CD4-positive, CD25-positive, alpha-beta regulatory T cell (primary cell): Measurements from ENCODE around the gene CYTIP. TPM values are rescaled to one million over a fixed set of nuclear protein-coding genes. Genes with fewer than 3 reads are reported as not detected.
A peak's percentile ranks its signal among the peaks of the same experiment; 100 is the strongest.

Experiments used
- ATAC-seq, 2 donors: fragments of 150-1000 bp; cut with Tn5 transposase; one replicate each; pipeline ENCODE4 v1.10.0; 2021; ENCODE audit warnings: low read depth in 2 of 2, moderate number of reproducible peaks in 2 of 2, moderate library complexity in 1 of 2
- DNase-seq, 3 donors: peaks; one replicate each; pipeline versions ENCODE4 v3.0.0 to v3.0.0-alpha.2; 2012 to 2022; ENCODE audit warnings: mixed read lengths in 1 of 3
- H3K27ac ChIP-seq: one replicate; pipeline ENCODE4 v1.7.0; 2013; ENCODE audit warnings: mild to moderate bottlenecking, low read length; ENCODE audit not compliant: insufficient read depth, poor library complexity, severe bottlenecking
- H3K27me3 ChIP-seq: one replicate; pipeline ENCODE4 v1.7.0; 2013; ENCODE audit warnings: low read length; ENCODE audit not compliant: control insufficient read depth, insufficient read depth
- H3K36me3 ChIP-seq: one replicate; pipeline ENCODE4 v1.7.0; 2013; ENCODE audit warnings: mild to moderate bottlenecking, low read length, moderate library complexity; ENCODE audit not compliant: control insufficient read depth, insufficient read depth
- H3K4me1 ChIP-seq: 2 replicates; pipeline ENCODE4 v1.7.0; 2013; ENCODE audit warnings: mild to moderate bottlenecking, low read length; ENCODE audit not compliant: insufficient read depth, control insufficient read depth, poor library complexity, severe bottlenecking
- H3K4me3 ChIP-seq: one replicate; pipeline ENCODE4 v1.7.0; 2013; ENCODE audit warnings: low read depth, mild to moderate bottlenecking, low read length, moderate library complexity
- H3K9me3 ChIP-seq, 2 experiments: 1 replicate in 1 of 2; 2 replicates in 1 of 2; pipeline ENCODE4 v1.7.0; 2013; ENCODE audit warnings: low read length in 2 of 2, mild to moderate bottlenecking in 1 of 2, moderate library complexity in 1 of 2; ENCODE audit not compliant: control insufficient read depth in 2 of 2
- H3K27ac Mint-ChIP-seq, 3 donors: one replicate each; pipeline ENCODE4 v1.8.0; 2020 to 2022; ENCODE audit warnings: mild to moderate bottlenecking in 3 of 3, mixed read lengths in 3 of 3, moderate library complexity in 2 of 3
- H3K27me3 Mint-ChIP-seq: one replicate; pipeline ENCODE4 v1.8.0; 2022; ENCODE audit warnings: mild to moderate bottlenecking, mixed read lengths
- H3K36me3 Mint-ChIP-seq: one replicate; pipeline ENCODE4 v1.8.0; 2020; ENCODE audit warnings: mixed read lengths
- H3K4me1 Mint-ChIP-seq, 4 donors: one replicate each; pipeline ENCODE4 v1.8.0; 2020 to 2022; ENCODE audit warnings: mixed read lengths in 4 of 4, mild to moderate bottlenecking in 1 of 4
- H3K4me3 Mint-ChIP-seq, 4 donors: one replicate each; pipeline ENCODE4 v1.8.0; 2020 to 2022; ENCODE audit warnings: mild to moderate bottlenecking in 4 of 4, mixed read lengths in 4 of 4, moderate library complexity in 3 of 4
- H3K9me3 Mint-ChIP-seq, 7 donors: one replicate each; pipeline ENCODE4 v1.8.0; 2020 to 2022; ENCODE audit warnings: mixed read lengths in 7 of 7, mild to moderate bottlenecking in 3 of 7, moderate library complexity in 2 of 7
- polyA plus RNA-seq, 4 donors: library from polyadenylated mRNA; unstranded; fragments of 300-500 nt; fragmentation: Illumina TruSeq; gene quantifications; one replicate each; pipeline ENCODE4 v1.2.3, GENCODE V29; 2021
- total RNA-seq: library from RNA; stranded (reverse); gene quantifications from one replicate; pipeline ENCODE4 v1.2.3, GENCODE V29; 2022

Gene CYTIP
- total and polyA plus RNA-seq, 5 donors from 2014 or later: 123 to 454 (median 173) TPM

- ATAC-seq: peak; percentile 66 to 68
- H3K4me1 ChIP-seq: peaks cover 28% of the 10 kb centered on the region
- Mint-ChIP-seq H3K4me3 (peak overlapping the region; percentile 95 to 96 (median 96)), H3K9me3 (peaks cover 0 to 7% (median 0%) of the 10 kb centered on the region in 7 donors), H3K4me1 (peaks cover 4 to 27% (median 14%) of the 10 kb centered on the region in 4 donors), H3K27me3 (peaks cover 5% of the 10 kb centered on the region), H3K27ac (peak overlapping the region; percentile 95 to 99 (median 98)), H3K36me3 (peaks cover 59% of the 10 kb centered on the region)
- H3K9me3 ChIP-seq: no peaks in the 10 kb centered on the region
- H3K36me3 ChIP-seq: peaks cover 24% of the 10 kb centered on the region
- peak; percentile 53 to 92 (median 84) for DNase-seq
- peak overlapping the region; percentile 100 for H3K4me3 ChIP-seq
- H3K27ac ChIP-seq: peak overlapping the region; percentile 93
- no peaks in the 10 kb centered on the region for H3K27me3 ChIP-seq
These were observed 2.8 kb downstream of the CYTIP start for GRCh38 chr2:157441072-157441454.

GRCh38 chr2:157440404-157441071 is 3.4 kb downstream of the CYTIP start:
- H3K9me3 Mint-ChIP-seq: peaks cover 0 to 7% (median 0%) of the 10 kb centered on the region in 7 donors
- H3K27ac Mint-ChIP-seq: peak overlapping the region; percentile 95 to 99 (median 98)
- H3K4me1 Mint-ChIP-seq: peaks cover 5 to 24% (median 15%) of the 10 kb centered on the region in 4 donors
- Histone ChIP-seq H3K9me3 (no peaks in the 10 kb centered on the region), H3K4me3 (peak overlapping the region; percentile 100), H3K27ac (peak overlapping the region; percentile 93), H3K27me3 (no peaks in the 10 kb centered on the region), H3K36me3 (peaks cover 28% of the 10 kb centered on the region), H3K4me1 (peaks cover 28% of the 10 kb centered on the region)
- DNase-seq (no peak), ATAC-seq (peak in 1 of 2 donors; percentile 11)
- H3K4me3 Mint-ChIP-seq: peak overlapping the region; percentile 95 to 96 (median 96)
- H3K36me3 Mint-ChIP-seq: peaks cover 61% of the 10 kb centered on the region
- H3K27me3 Mint-ChIP-seq: peaks cover 5% of the 10 kb centered on the region

GRCh38 chr2:157439824-157440186 is 4.1 kb downstream of the CYTIP start:
- H3K4me1 Mint-ChIP-seq: peaks cover 12 to 26% (median 16%) of the 10 kb centered on the region in 4 donors
- peaks cover 28% of the 10 kb centered on the region for H3K4me1 ChIP-seq
- H3K27ac ChIP-seq: peak overlapping the region; percentile 93
- peak overlapping the region; percentile 100 for H3K4me3 ChIP-seq
- no peak for ATAC-seq
- H3K9me3 ChIP-seq: no peaks in the 10 kb centered on the region
- peak overlapping the region; percentile 95 to 96 (median 96) for H3K4me3 Mint-ChIP-seq
- H3K36me3 Mint-ChIP-seq: peaks cover 69% of the 10 kb centered on the region
- peaks cover 0 to 7% (median 0%) of the 10 kb centered on the region in 7 donors for H3K9me3 Mint-ChIP-seq
- peaks cover 29% of the 10 kb centered on the region for H3K36me3 ChIP-seq
- peak in 2 of 3 donors; percentile 40 to 74 for DNase-seq
- peaks cover 5% of the 10 kb centered on the region for H3K27me3 Mint-ChIP-seq
- H3K27ac Mint-ChIP-seq: peak overlapping the region; percentile 97 to 99 (median 98)
- H3K27me3 ChIP-seq: no peaks in the 10 kb centered on the region

GRCh38 chr2:157438863-157439823 is 4.7 kb downstream of the CYTIP start:
- DNase-seq (peak in 2 of 3 donors; percentile 53 to 58), ATAC-seq (peak; percentile 5 to 10)
- peaks cover 5% of the 10 kb centered on the region for H3K27me3 Mint-ChIP-seq
- H3K27me3 ChIP-seq: no peaks in the 10 kb centered on the region
- peak overlapping the region; percentile 100 for H3K4me3 ChIP-seq
- peaks cover 10 to 27% (median 17%) of the 10 kb centered on the region in 4 donors for H3K4me1 Mint-ChIP-seq
- H3K9me3 ChIP-seq: no peaks in the 10 kb centered on the region
- H3K27ac Mint-ChIP-seq: peak overlapping the region; percentile 97 to 99 (median 98)
- peak overlapping the region; percentile 95 to 96 (median 96) for H3K4me3 Mint-ChIP-seq
- peak overlapping the region; percentile 93 for H3K27ac ChIP-seq
- peaks cover 28% of the 10 kb centered on the region for H3K4me1 ChIP-seq
- peaks cover 75% of the 10 kb centered on the region for H3K36me3 Mint-ChIP-seq
- H3K36me3 ChIP-seq: peaks cover 35% of the 10 kb centered on the region
- H3K9me3 Mint-ChIP-seq: peaks cover 0 to 7% (median 0%) of the 10 kb centered on the region in 7 donors

GRCh38 chr2:157433394-157433793 is 10.5 kb downstream of the CYTIP start:
- no peaks in the 10 kb centered on the region for H3K9me3 ChIP-seq
- Mint-ChIP-seq H3K27me3 (no peaks in the 10 kb centered on the region), H3K36me3 (peaks cover 81% of the 10 kb centered on the region), H3K9me3 (peaks cover 0 to 3% (median 0%) of the 10 kb centered on the region in 7 donors), H3K27ac (peak overlapping the region; percentile 68 to 99 (median 86)), H3K4me1 (peaks cover 47 to 84% (median 71%) of the 10 kb centered on the region in 4 donors), H3K4me3 (peak overlapping the region; percentile 89 to 96 (median 94))
- ATAC-seq (no peak), DNase-seq (peak in 2 of 3 donors; percentile 23 to 38)
- H3K27me3 ChIP-seq: no peaks in the 10 kb centered on the region
- peak overlapping the region; percentile 93 for H3K27ac ChIP-seq
- H3K4me1 ChIP-seq: peaks cover 68% of the 10 kb centered on the region
- peaks cover 72% of the 10 kb centered on the region for H3K36me3 ChIP-seq
- H3K4me3 ChIP-seq: peak overlapping the region; percentile 100

- Mint-ChIP-seq H3K27ac (peak overlapping the region; percentile 68 to 99 (median 86)), H3K4me3 (peak overlapping the region; percentile 89 to 96 (median 94)), H3K36me3 (peaks cover 81% of the 10 kb centered on the region), H3K27me3 (no peaks in the 10 kb centered on the region), H3K9me3 (peaks cover 0 to 4% (median 1%) of the 10 kb centered on the region in 7 donors), H3K4me1 (peaks cover 47 to 85% (median 76%) of the 10 kb centered on the region in 4 donors)
- H3K27me3 ChIP-seq: no peaks in the 10 kb centered on the region
- peak overlapping the region; percentile 100 for H3K4me3 ChIP-seq
- no peaks in the 10 kb centered on the region for H3K9me3 ChIP-seq
- DNase-seq: no peak
- peak overlapping the region; percentile 93 for H3K27ac ChIP-seq
- peaks cover 75% of the 10 kb centered on the region for H3K4me1 ChIP-seq
- H3K36me3 ChIP-seq: peaks cover 76% of the 10 kb centered on the region
- no peak for ATAC-seq
These were observed 11.3 kb downstream of the CYTIP start for GRCh38 chr2:157432475-157433106.

GRCh38 chr2:157431176-157431575 is 12.7 kb downstream of the CYTIP start:
- H3K27ac Mint-ChIP-seq: peak overlapping the region; percentile 70 to 99 (median 72)
- Histone ChIP-seq H3K4me1 (peaks cover 77% of the 10 kb centered on the region), H3K4me3 (peak overlapping the region; percentile 100), H3K27ac (peak overlapping the region; percentile 35), H3K9me3 (peaks cover 9 to 13% of the 10 kb centered on the region in 2 experiments), H3K36me3 (peaks cover 89% of the 10 kb centered on the region), H3K27me3 (no peaks in the 10 kb centered on the region)
- peak overlapping the region; percentile 64 to 96 (median 74) for H3K4me3 Mint-ChIP-seq
- H3K9me3 Mint-ChIP-seq: peaks cover 0 to 11% (median 4%) of the 10 kb centered on the region in 7 donors
- H3K36me3 Mint-ChIP-seq: peaks cover 88% of the 10 kb centered on the region
- no peak for DNase-seq
- ATAC-seq: no peak
- H3K27me3 Mint-ChIP-seq: no peaks in the 10 kb centered on the region
- peaks cover 58 to 95% (median 87%) of the 10 kb centered on the region in 4 donors for H3K4me1 Mint-ChIP-seq
